Gastrocnemius medialis (tissue), 4 donors: Measurements from ENCODE around the gene KDM2B. TPM values are rescaled to one million over a fixed set of nuclear protein-coding genes. Genes with fewer than 3 reads are reported as not detected.

ENCODE experiments used
- ATAC-seq, 2 donors: fragments of 150-250 bp; one replicate each; pipeline ENCODE4 v1.9.1; 2016
- DNase-seq, 2 donors: peaks; one replicate each; pipeline ENCODE4 v3.0.0-alpha.2; 2019
- H3K27ac ChIP-seq, 4 donors: fragments of 200-600 bp; sonication (generic); 1 replicate in 1 of 4; 2 replicates in 3 of 4; pipeline ENCODE4 v1.5.1; 2016 to 2018; ENCODE audit warnings: mild to moderate bottlenecking in 2 of 4, moderate library complexity in 1 of 4
- H3K27me3 ChIP-seq, 3 donors: fragments of 200-600 bp; sonication (generic) in 2 of 3; 1 replicate in 1 of 3; 2 replicates in 2 of 3; pipeline versions ENCODE4 v1.5.1 to v1.6.0; 2016 to 2019; ENCODE audit warnings: mild to moderate bottlenecking in 1 of 3, moderate library complexity in 1 of 3
- H3K36me3 ChIP-seq, 2 donors: fragments of 200-600 bp; sonication (generic) in 1 of 2; one replicate each; pipeline ENCODE4 v1.5.1; 2017 to 2018
- H3K4me1 ChIP-seq, 2 donors: fragments of 200-600 bp; sonication (generic) in 1 of 2; one replicate each; pipeline ENCODE4 v1.5.1; 2016 to 2017; ENCODE audit warnings: mild to moderate bottlenecking in 2 of 2
- H3K4me3 ChIP-seq, 4 donors: fragments of 200-600 bp; sonication (generic) in 3 of 4; 1 replicate in 1 of 4; 2 replicates in 3 of 4; pipeline ENCODE4 v1.5.1; 2016 to 2019; ENCODE audit warnings: mild to moderate bottlenecking in 2 of 4
- H3K9me3 ChIP-seq, 3 donors: fragments of 200-600 bp; sonication (generic) in 2 of 3; 1 replicate in 1 of 3; 2 replicates in 2 of 3; pipeline ENCODE4 v1.5.1; 2016 to 2019
- CTCF ChIP-seq, 5 experiments: fragments of 450-650 bp in 3 of 5; fragments of 200-600 bp in 2 of 5; sonication (generic) in 2 of 5; IDR thresholded peaks in 4 of 5; conservative IDR thresholded peaks in 1 of 5; 1 replicate in 4 of 5; 2 replicates in 1 of 5; pipeline ENCODE4 v1.5.1; 2016 to 2019; ENCODE audit warnings: antibody characterized with exemption in 5 of 5, mild to moderate bottlenecking in 3 of 5, moderate library complexity in 3 of 5
- POLR2A ChIP-seq, 2 donors: fragments of 450-650 bp; IDR thresholded peaks; one replicate each; pipeline ENCODE4 v1.6.1; 2017; ENCODE audit warnings: antibody characterized with exemption in 2 of 2, mild to moderate bottlenecking in 2 of 2, moderate library complexity in 2 of 2
- in situ Hi-C, 4 donors: fragments of 200-750 bp; cut with MboI; loops; one replicate each; pipeline versions ENCODE4 v1.15.0 to v1.8.0; 2017; ENCODE audit warnings: low sequenced_read_pairs in 4 of 4
- intact Hi-C: fragments of 100-400 bp; cut with DNase I; formaldehyde crosslinking; loops from one replicate; pipeline ENCODE4 v1.15.1; 2023; ENCODE audit warnings: low total_unique reads
- total RNA-seq, 4 donors: library from RNA; depleted of rRNA; stranded (reverse); fragments of >200 nt; gene quantifications; one replicate each; pipeline versions ENCODE4 v1.1.0 to v1.2.3, GENCODE V29; 2016

Gene KDM2B
- total RNA-seq, 4 donors from 2014 or later = 4.8 to 9.4 (median 8.3) TPM

- Histone ChIP-seq H3K4me3 (no peak overlapping the region), H3K27me3 (no peaks in the 10 kb centered on the region), H3K9me3 (no peaks in the 10 kb centered on the region), H3K4me1 (peaks cover 0 to 3% of the 10 kb centered on the region in 2 donors), H3K36me3 (no peaks in the 10 kb centered on the region), H3K27ac (no peak overlapping the region)
- DNase-seq = no peak
- ATAC-seq = no peak
- TF ChIP-seq POLR2A (IDR thresholded peaks at IDR 0.05) (no peak), CTCF (IDR thresholded peaks at IDR 0.05 in 4 of 5, conservative IDR thresholded peaks at IDR 0.05 in 1 of 5) (no peak)
- in situ Hi-C loops = no loop called here
- intact Hi-C loops = no loop called here
These were observed 55.4 kb downstream of the KDM2B start for GRCh38 chr12:121525411-121525810.

GRCh38 chr12:121524196-121524916 is 56.5 kb downstream of the KDM2B start:
- Histone ChIP-seq H3K9me3 (no peaks in the 10 kb centered on the region), H3K36me3 (no peaks in the 10 kb centered on the region), H3K27ac (no peak overlapping the region), H3K27me3 (no peaks in the 10 kb centered on the region), H3K4me1 (no peaks in the 10 kb centered on the region), H3K4me3 (no peak overlapping the region)
- ATAC-seq (no peak), DNase-seq (no peak)
- in situ Hi-C loops (no loop called here), intact Hi-C loops (no loop called here)
- no peak for TF ChIP-seq CTCF (IDR thresholded peaks at IDR 0.05 in 4 of 5, conservative IDR thresholded peaks at IDR 0.05 in 1 of 5)
- TF ChIP-seq POLR2A (IDR thresholded peaks at IDR 0.05) = no peak

- intact Hi-C loops = no loop called here
- H3K36me3 ChIP-seq = no peaks in the 10 kb centered on the region
- no peak overlapping the region for H3K27ac ChIP-seq
- H3K27me3 ChIP-seq = no peaks in the 10 kb centered on the region
- in situ Hi-C loops = no loop called here
- no peaks in the 10 kb centered on the region for H3K4me1 ChIP-seq
- no peak overlapping the region for H3K4me3 ChIP-seq
- no peak for DNase-seq
- no peak for ATAC-seq
- no peaks in the 10 kb centered on the region for H3K9me3 ChIP-seq
- no peak for TF ChIP-seq POLR2A (IDR thresholded peaks at IDR 0.05)
- TF ChIP-seq CTCF (IDR thresholded peaks at IDR 0.05 in 4 of 5, conservative IDR thresholded peaks at IDR 0.05 in 1 of 5) = no peak
These were observed 57.1 kb downstream of the KDM2B start for GRCh38 chr12:121523741-121524140.

GRCh38 chr12:121522971-121523370 is 57.9 kb downstream of the KDM2B start:
- Histone ChIP-seq H3K4me1 (no peaks in the 10 kb centered on the region), H3K27ac (no peak overlapping the region), H3K36me3 (no peaks in the 10 kb centered on the region), H3K4me3 (no peak overlapping the region), H3K9me3 (no peaks in the 10 kb centered on the region), H3K27me3 (no peaks in the 10 kb centered on the region)
- in situ Hi-C loops (no loop called here), intact Hi-C loops (no loop called here)
- ATAC-seq = no peak
- DNase-seq = no peak
- TF ChIP-seq CTCF (IDR thresholded peaks at IDR 0.05 in 4 of 5, conservative IDR thresholded peaks at IDR 0.05 in 1 of 5) (no peak), POLR2A (IDR thresholded peaks at IDR 0.05) (no peak)
